Choroid plexus epithelial cell (primary cell): ENCODE measurements around the gene SLC2A5.
A peak's percentile ranks its signal among the peaks of the same experiment; 100 is the strongest.

Experiments
- DNase-seq: peaks from one replicate; pipeline ENCODE4 v3.0.0-alpha.2; 2010; ENCODE audit warnings: low read depth
- H3K4me3 ChIP-seq: 2 replicates; pipeline ENCODE4 v1.5.1; 2011; ENCODE audit warnings: low read depth, mild to moderate bottlenecking, control low read depth, low read length, moderate library complexity
- CTCF ChIP-seq: conservative IDR thresholded peaks from 2 replicates; pipeline ENCODE4 v1.5.1; 2011; ENCODE audit warnings: low read depth, mild to moderate bottlenecking, control low read depth, inconsistent platforms, low read length, moderate library complexity

Gene SLC2A5

DNA sequence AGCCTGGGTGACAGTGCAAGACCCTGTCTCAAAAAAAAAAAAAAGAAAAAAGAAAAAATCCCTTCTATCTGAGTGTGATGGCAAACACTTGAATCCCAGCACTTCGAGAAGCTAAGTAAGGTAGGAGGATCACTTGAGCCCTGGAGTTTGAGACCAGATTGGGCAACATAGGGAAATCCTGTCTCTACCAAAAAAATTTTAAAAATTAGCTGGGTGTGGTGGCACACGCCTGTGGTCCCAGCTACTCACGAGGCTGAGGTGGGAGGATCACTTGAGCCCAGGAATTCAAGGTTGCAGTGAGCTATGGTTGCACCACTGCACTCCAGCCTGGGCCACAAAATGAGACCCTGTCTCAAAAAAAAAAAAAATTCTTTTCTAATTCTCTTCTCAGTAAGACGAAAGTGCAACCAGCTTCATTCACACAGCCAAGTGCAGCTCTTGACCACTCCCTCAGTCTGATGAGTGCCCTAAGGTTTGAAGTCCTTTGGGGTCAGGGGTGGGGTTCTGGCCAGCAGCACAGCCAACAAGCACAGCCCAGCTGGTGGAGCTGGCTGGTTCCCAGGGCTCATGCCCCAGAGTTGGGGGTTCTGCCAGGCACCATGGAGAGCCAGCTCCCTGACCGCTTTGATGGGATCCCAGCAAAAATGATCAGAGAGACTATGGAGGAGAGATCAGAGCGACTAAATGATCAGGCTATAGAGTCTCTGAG, 8.0 kb downstream of the SLC2A5 start:
- no peak overlapping the region for H3K4me3 ChIP-seq
- DNase-seq, result no peak
- no peak for TF ChIP-seq CTCF

GRCh38 chr1:9059891-9060744, 9.3 kb downstream of the SLC2A5 start:
- no peak for DNase-seq
- H3K4me3 ChIP-seq, result no peak overlapping the region
- no peak for TF ChIP-seq CTCF

DNA sequence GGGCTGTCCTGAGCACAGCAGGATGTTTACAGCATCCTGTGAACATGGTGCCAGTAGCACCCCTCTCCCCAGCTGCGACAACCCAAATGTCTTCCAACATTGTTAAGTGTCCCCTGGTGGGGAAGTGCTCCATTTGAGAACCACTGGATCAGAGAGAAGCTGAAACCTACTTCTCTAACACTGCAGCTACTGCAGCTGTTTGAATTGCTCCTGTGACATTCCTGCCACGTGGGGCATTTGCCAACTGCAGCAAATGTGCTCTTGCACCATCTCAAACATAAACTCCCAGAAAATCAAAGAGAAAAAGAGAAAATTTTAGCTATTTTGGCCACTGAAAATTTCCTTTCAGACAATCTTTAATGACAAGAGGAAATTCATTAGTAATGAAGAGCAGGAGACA, 11.0 kb downstream of the SLC2A5 start:
- DNase-seq, result peak; percentile 31
- TF ChIP-seq CTCF, result peak; percentile 33
- no peak overlapping the region for H3K4me3 ChIP-seq

DNA sequence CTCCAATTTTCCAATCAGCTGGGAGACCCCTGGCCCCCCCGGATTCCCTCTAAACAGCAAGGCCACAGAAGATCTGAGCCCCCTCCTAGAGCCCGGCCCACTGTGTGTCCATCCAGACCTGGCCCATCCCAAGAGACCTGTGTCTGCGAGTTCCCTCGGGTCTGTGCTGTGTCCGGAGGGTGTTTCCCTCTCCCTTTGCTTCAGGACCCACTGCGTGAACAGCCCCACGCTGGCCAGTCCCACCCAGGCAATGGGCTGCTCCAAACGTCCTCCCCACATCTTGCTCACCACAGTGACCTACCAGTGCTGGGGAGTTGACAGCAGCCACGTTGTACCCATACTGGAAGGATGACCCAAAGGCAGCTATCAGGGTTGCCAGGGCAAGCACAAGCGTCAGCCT, 11.6 kb downstream of the SLC2A5 start:
- no peak for TF ChIP-seq CTCF
- DNase-seq, result no peak
- no peak overlapping the region for H3K4me3 ChIP-seq

- no peak overlapping the region for H3K4me3 ChIP-seq
- DNase-seq, result no peak
- TF ChIP-seq CTCF, result no peak
These were observed 17.0 kb downstream of the SLC2A5 start for GRCh38 chr1:9052272-9053049.

GRCh38 chr1:9051379-9051778, 18.1 kb downstream of the SLC2A5 start:
- no peak for DNase-seq
- no peak for TF ChIP-seq CTCF
- no peak overlapping the region for H3K4me3 ChIP-seq
